GM21528 (cell line): ENCODE results near the gene AFDN.
A peak's percentile ranks its signal among the peaks of the same experiment; 100 is the strongest.

Experiments
- ATAC-seq: cut with Tn5 transposase; IDR thresholded peaks from one replicate; pipeline ENCODE4 v1.9.1; 2021; ENCODE audit warnings: mild to moderate bottlenecking, moderate library complexity; ENCODE audit not compliant: unreplicated experiment, low FRiP score

The AFDN gene

GRCh38 chr6:167861424-167861823, 34.7 kb downstream of the AFDN start:
- no peak for ATAC-seq

GRCh38 chr6:167863897-167864296, 37.2 kb downstream of the AFDN start:
- ATAC-seq: no peak

- ATAC-seq: no peak
Measured at GRCh38 chr6:167866642-167867041, 39.9 kb downstream of the AFDN start.

DNA sequence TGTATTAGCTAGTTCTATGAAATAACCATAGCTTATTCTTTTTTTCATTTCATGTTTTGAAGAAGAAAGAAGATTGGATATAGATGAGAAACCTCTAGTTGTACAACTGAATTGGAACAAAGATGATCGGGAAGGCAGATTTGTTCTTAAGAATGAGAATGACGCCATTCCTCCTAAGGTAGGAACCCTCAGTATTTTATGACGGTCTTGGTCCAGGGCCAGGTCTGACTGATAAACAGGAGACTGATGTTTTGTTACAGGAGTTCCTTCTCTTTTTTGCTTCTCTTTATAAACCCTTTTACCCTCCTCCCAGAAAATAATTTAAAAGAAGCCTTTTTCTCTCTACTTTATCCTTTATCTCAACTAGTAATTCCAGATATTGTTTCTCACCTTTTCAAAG, 43.6 kb downstream of the AFDN start:
- no peak for ATAC-seq

- no peak for ATAC-seq
Measured at GRCh38 chr6:167872538-167873210, 46.0 kb downstream of the AFDN start.

- no peak for ATAC-seq
Measured at GRCh38 chr6:167877994-167878779, 51.5 kb downstream of the AFDN start.

DNA sequence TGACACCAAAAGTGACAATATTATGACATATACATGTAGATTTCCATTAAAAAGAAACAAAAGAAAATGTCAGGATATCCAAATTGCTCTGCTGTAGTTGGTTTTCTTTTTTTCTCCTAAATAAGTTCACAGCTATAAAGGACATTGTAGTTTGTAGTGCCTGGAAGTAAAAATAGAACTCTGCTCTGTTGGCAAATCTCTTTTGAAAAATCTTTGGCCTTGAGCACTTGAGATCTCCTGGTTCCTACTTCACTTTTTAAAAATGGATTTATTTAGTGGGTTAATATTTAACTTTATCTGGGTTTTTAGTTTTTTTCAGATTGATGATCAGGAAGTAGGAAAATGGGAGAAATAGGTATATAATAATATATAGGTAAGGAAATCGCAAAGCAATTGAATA, 52.9 kb downstream of the AFDN start:
- no peak for ATAC-seq

- no peak for ATAC-seq
Measured at GRCh38 chr6:167881327-167881726, 54.6 kb downstream of the AFDN start.

DNA sequence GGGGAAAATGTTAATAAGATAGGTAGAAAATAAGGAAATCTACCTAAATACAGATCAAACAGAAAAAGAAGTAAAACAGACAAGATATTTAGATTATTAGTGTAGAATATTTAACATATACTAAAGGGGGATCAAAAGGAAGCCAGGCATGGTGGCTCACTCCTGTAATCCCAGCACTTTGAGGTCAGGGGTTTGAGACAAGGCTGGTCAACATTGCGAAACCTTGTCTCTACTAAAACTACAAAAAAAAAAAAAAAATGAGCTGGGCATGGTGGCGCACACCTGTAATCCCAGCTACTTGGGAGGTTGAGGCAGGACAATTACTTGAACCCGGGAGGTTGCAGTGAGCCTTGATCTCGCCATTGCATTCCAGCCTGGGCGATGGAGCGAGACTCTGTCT, 55.5 kb downstream of the AFDN start:
- ATAC-seq: no peak

- no peak for ATAC-seq
Measured at GRCh38 chr6:167888098-167888497, 61.4 kb downstream of the AFDN start.

GRCh38 chr6:167892835-167893815, 66.4 kb downstream of the AFDN start:
- ATAC-seq: peak; percentile 81

DNA sequence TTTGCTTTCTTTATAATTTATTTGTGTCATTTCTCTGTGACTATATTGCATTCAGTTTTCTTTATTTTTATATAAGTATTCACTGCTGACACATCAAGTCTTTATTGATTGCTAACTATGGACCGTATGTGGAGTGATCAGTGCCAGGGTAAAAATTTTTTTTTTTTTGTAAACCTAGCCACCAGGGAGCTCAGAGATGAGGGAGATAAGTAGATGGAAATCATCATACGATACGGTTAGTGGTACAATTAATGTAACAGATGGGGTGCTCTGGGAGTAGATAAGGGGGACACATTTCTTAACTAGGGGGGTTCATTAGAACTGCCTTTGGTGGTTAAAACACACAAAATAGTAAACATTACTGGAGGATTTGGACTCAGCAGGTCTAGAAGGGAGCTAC, 68.3 kb downstream of the AFDN start:
- no peak for ATAC-seq

GRCh38 chr6:167896648-167897047, 69.9 kb downstream of the AFDN start:
- no peak for ATAC-seq

DNA sequence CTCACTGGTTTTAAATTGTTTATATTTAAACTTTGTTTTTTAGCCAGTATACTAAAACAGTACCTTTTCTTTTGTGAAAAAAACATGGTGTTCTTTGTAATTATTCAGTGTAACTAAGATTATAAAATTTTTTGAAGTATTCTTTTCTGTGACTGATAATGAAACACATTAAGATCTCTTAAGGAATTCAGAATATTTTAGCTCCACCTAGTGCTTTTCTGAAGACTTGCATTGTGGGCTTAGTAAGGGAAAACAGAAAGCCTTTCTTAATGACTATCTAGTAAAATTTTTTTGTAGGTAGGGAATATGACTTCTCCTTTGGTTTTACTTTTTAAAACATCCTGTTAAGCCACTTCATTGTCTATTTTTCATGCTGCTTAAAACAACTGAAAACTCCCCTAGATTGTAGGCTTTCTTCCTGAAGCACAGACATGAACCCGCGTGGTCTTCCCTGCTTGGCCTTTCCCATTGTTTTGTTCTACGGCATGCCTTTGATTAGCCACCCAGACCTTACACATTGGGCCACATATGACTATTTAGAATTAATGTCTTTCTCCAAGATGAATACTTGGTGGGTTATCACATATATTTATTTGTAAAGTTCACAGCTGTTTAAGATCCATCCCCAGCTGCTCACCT, 72.1 kb downstream of the AFDN start:
- ATAC-seq: no peak

DNA sequence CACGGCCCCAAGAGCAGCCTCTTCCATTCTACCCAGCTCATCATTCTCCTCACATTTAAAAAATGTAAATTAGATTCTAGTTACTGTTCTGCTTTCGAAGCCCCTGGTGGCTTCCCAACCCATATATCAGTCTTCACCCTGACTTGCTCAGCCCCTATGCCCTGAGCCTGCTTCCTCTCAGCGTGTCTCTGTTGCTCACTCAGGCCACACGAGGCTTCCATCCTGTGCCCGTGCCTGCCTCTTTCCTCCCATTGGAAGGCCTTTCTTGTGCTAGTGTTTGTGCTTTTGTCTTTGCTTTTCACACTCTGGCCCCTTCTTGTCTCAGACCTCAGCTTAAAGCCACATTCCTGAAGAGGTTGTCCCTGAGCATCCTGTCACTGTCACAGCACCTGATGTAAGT, 78.1 kb downstream of the AFDN start:
- ATAC-seq: no peak

DNA sequence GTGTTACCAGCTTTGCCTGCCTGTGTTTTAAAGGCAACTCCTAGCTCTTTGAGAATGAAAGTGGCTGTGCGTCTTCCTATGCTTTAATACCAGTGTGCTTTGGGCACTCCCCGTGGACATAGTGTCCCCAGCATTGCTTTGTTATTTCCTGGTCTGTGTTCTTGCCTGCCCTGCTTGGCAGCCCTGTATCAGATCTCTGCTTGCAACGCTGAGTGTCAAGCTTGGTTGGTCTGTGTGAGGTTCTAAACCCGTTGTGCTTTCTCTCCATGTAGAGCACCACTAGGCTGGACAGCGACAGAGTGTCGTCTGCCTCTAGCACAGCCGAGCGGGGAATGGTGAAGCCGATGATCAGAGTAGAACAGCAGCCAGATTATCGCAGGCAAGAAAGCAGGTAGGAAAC, 80.2 kb downstream of the AFDN start:
- ATAC-seq: no peak

GRCh38 chr6:167907837-167908681, 81.3 kb downstream of the AFDN start:
- no peak for ATAC-seq

GRCh38 chr6:167910007-167910406, 83.3 kb downstream of the AFDN start:
- no peak for ATAC-seq

- ATAC-seq: no peak
Measured at GRCh38 chr6:167910652-167911051, 83.9 kb downstream of the AFDN start.

DNA sequence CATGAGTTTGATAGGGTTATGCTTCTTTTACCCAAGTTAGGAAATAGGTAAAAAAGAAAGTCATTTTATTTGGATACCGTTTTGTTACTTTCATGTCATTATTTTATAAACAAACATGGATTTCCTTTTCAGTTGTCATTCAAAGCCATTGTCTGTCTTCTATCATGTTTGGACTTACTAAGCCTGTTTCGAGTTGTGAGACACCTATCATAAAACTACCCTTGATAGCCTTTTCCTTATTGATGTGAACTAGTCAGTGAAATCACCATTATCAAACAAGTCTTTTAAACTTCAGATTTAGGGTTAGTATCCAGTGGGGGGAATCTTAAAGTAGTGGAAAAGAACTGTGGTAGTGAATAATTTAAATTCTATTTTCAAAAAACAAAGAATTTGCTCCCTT, 85.8 kb downstream of the AFDN start:
- no peak for ATAC-seq
